D721Med (cell line): ENCODE measurements around the gene CAVIN1.
"Not testable (repeated sequence)": the region's sequence is repeated elsewhere in the genome, so short reads cannot be mapped to it uniquely, and the experiment has no call there.

Experiments used
- DNase-seq: peaks from one replicate; pipeline ENCODE4 v3.0.0; 2011; ENCODE audit warnings: low spot score; ENCODE audit not compliant: insufficient read length
- FAIRE-seq: peaks from 2 replicates; lab custom pipeline; 2011; peaks lifted over from hg19 to GRCh38; lab: Jason Lieb, UNC
- TF ChIP-seq, protein P1 (sequence below): IDR thresholded peaks from 2 replicates; pipeline ENCODE4 v1.5.1; 2012; ENCODE audit warnings: mild to moderate bottlenecking, control low read depth; ENCODE audit not compliant: insufficient read depth; ENCODE audit errors: missing control alignments

CAVIN1 gene

GRCh38 chr17:42457107-42457792 lies 34.2 kb upstream of the CAVIN1 start:
- TF ChIP-seq, protein P1, sequence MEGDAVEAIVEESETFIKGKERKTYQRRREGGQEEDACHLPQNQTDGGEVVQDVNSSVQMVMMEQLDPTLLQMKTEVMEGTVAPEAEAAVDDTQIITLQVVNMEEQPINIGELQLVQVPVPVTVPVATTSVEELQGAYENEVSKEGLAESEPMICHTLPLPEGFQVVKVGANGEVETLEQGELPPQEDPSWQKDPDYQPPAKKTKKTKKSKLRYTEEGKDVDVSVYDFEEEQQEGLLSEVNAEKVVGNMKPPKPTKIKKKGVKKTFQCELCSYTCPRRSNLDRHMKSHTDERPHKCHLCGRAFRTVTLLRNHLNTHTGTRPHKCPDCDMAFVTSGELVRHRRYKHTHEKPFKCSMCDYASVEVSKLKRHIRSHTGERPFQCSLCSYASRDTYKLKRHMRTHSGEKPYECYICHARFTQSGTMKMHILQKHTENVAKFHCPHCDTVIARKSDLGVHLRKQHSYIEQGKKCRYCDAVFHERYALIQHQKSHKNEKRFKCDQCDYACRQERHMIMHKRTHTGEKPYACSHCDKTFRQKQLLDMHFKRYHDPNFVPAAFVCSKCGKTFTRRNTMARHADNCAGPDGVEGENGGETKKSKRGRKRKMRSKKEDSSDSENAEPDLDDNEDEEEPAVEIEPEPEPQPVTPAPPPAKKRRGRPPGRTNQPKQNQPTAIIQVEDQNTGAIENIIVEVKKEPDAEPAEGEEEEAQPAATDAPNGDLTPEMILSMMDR, result no peak
- FAIRE-seq (no peak), DNase-seq (no peak)

- FAIRE-seq, result no peak
- no peak for DNase-seq
- TF ChIP-seq, protein P1, result no peak
These were observed 33.4 kb upstream of the CAVIN1 start for GRCh38 chr17:42456223-42457106.

DNA sequence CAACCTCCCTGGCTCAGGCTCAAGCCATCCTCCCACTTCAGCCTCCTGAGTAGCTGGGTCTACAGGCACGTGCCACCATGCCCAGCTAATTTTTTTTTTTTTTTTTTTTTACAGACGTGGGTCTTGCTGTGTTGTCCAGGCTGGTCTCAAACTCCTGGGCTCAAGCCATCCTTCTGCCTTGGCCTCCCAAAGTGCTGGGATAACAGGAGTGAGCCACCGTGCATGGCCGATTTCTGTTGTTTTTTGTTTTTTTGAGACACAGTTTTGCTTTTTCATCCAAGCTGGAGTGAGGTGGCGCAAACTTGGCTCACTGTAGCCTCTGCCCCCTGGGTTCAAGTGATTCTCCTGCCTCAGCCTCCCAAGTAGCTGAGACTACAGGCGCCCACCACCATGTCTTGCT lies 31.9 kb upstream of the CAVIN1 start:
- not testable (repeated sequence) for DNase-seq, FAIRE-seq

DNA sequence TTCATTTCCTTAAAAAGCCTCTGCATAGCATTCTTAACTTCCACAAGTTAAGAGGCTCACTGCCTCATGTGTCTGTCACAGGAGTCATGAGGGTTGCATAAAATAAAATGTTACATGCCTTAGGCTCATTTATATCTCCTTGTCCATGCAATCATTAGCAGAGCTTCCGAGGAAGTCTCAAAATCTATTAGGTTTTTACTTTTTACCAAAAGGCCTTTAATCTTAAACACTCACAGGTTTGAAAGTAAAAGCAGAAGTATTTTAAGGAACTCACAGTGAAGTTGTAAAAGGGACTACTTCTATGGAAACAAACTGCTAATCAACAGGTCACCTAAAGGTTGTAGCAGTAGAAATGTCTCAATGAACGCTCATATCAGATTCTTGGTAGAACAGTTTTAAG lies 30.4 kb upstream of the CAVIN1 start:
- TF ChIP-seq, protein P1, result no peak
- no peak for DNase-seq
- FAIRE-seq, result no peak

GRCh38 chr17:42451270-42451669 lies 28.2 kb upstream of the CAVIN1 start:
- DNase-seq, FAIRE-seq: not testable (repeated sequence)

DNA sequence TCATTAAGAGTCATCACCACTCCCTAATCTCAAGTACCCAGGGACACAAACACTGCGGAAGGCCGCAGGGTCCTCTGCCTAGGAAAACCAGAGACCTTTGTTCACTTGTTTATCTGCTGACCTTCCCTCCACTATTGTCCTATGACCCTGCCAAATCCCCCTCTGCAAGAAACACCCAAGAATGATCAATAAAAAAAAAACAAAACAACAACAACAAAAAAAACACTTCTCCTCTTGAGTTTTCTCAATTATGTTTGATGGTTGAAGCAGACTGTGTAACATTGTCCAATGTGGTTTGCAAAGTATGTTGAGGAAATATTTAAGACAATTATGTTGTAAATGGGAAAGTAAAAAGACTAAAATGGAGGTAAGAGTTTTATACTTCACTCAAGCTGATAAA lies 26.8 kb upstream of the CAVIN1 start:
- not testable (repeated sequence) for FAIRE-seq, DNase-seq

DNA sequence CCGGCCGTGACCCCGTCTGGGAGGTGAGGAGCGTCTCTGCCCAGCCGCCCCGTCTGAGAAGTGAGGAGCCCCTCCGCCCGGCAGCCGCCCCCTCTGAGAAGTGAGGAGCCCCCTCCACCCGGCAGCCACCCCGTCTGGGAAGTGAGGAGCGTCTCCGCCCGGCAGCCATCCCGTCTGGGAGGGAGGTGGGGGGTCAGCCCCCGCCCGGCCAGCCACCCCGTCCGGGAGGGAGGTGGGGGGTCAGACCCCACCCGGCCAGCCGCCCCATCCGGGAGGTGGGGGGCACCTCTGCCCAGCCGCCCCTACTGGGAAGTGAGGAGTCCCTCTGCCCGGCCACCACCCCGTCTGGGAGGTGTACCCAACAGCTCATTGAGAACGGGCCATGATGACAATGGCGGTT lies 26.1 kb upstream of the CAVIN1 start:
- not testable (repeated sequence) for FAIRE-seq, DNase-seq

GRCh38 chr17:42442196-42442565 lies 19.1 kb upstream of the CAVIN1 start:
- no peak for DNase-seq
- no peak for FAIRE-seq
- TF ChIP-seq, protein P1, result no peak

GRCh38 chr17:42441371-42442195 lies 18.5 kb upstream of the CAVIN1 start:
- DNase-seq (no peak), FAIRE-seq (no peak)

More at GRCh38 chr17:42441371-42442195, 18.5 kb upstream of the CAVIN1 start:
- TF ChIP-seq, protein P1, result no peak
